T-cell (primary cell): ENCODE data around the gene UCMA. TPM values are rescaled to one million over a fixed set of nuclear protein-coding genes. Genes with fewer than 3 reads are reported as not detected.
"Not testable (repeated sequence)": the region's sequence is repeated elsewhere in the genome, so short reads cannot be mapped to it uniquely, and the experiment has no call there.

Experiments
- ATAC-seq, 4 experiments: fragments of 200-7000 bp in 3 of 4; fragments of 150-1000 bp in 1 of 4; cut with Tn5 transposase; replicated peaks in 1 of 4; 1 replicate in 3 of 4; 2 replicates in 1 of 4; pipeline ENCODE4 v1.10.0; 2021; ENCODE audit warnings: moderate library complexity in 3 of 4, mild to moderate bottlenecking in 2 of 4, moderate number of reproducible peaks in 1 of 4
- CTCF ChIA-PET, 2 donors: fragments of 300-600 bp; sonication (Branson Sonifier 250); formaldehyde crosslinking; loops; one replicate each; lab custom pipeline; 2022; ENCODE audit warnings: antibody characterized with exemption in 2 of 2; lab: Charles Lee
- POLR2A ChIA-PET, 2 donors: fragments of 300-600 bp; sonication (Branson Sonifier 250); formaldehyde crosslinking; loops; one replicate each; lab custom pipeline; 2022; ENCODE audit warnings: antibody characterized with exemption in 2 of 2; lab: Charles Lee
- DNase-seq, 35 experiments: peaks; one replicate each; pipeline versions ENCODE4 v3.0.0 to v3.0.0-alpha.2; 2013 to 2023
- H3K27ac ChIP-seq: one replicate; pipeline ENCODE4 v1.5.1; 2013; ENCODE audit warnings: low read length
- H3K27me3 ChIP-seq, 2 experiments: replicated peaks in 1 of 2; 1 replicate in 1 of 2; 2 replicates in 1 of 2; pipeline versions ENCODE4 v1.6.1 to v1.7.0; 2013; ENCODE audit warnings: low read length in 1 of 2, mixed read lengths in 1 of 2; ENCODE audit not compliant: control insufficient read depth in 2 of 2, insufficient read depth in 2 of 2; ENCODE audit errors: extremely low read depth in 1 of 2
- H3K36me3 ChIP-seq, 2 donors: 1 replicate in 1 of 2; 2 replicates in 1 of 2; pipeline versions ENCODE4 v1.6.1 to v1.7.0; 2013; ENCODE audit warnings: low read length in 1 of 2; ENCODE audit not compliant: control insufficient read depth in 2 of 2, insufficient read depth in 1 of 2; ENCODE audit errors: extremely low read depth in 1 of 2
- H3K4me1 ChIP-seq, 2 experiments: 1 replicate in 1 of 2; 2 replicates in 1 of 2; pipeline versions ENCODE4 v1.6.1 to v1.7.0; 2013; ENCODE audit warnings: low read length in 2 of 2, mixed read lengths in 1 of 2; ENCODE audit not compliant: insufficient read depth in 2 of 2, control insufficient read depth in 1 of 2; ENCODE audit errors: extremely low read depth in 1 of 2
- H3K4me3 ChIP-seq, 2 donors: 1 replicate in 1 of 2; 2 replicates in 1 of 2; pipeline versions ENCODE4 v1.5.1 to v1.7.0; 2013; ENCODE audit warnings: mild to moderate bottlenecking in 2 of 2, low read length in 1 of 2, moderate library complexity in 1 of 2; ENCODE audit not compliant: control insufficient read depth in 1 of 2; ENCODE audit errors: extremely low read depth in 1 of 2
- H3K9me3 ChIP-seq: 2 replicates; pipeline ENCODE4 v1.7.0; 2013
- H3K27ac Mint-ChIP-seq, 2 donors: one replicate each; pipeline ENCODE4 v1.8.0; 2020 to 2021; ENCODE audit warnings: mild to moderate bottlenecking in 2 of 2, mixed read lengths in 2 of 2
- H3K27me3 Mint-ChIP-seq, 2 donors: one replicate each; pipeline ENCODE4 v1.8.0; 2021 to 2022; ENCODE audit warnings: mixed read lengths in 2 of 2
- H3K36me3 Mint-ChIP-seq: one replicate; pipeline ENCODE4 v1.8.0; 2021; ENCODE audit warnings: mixed read lengths
- H3K4me1 Mint-ChIP-seq, 3 donors: one replicate each; pipeline ENCODE4 v1.8.0; 2020 to 2022; ENCODE audit warnings: mixed read lengths in 3 of 3, mild to moderate bottlenecking in 1 of 3
- H3K4me3 Mint-ChIP-seq, 3 donors: one replicate each; pipeline ENCODE4 v1.8.0; 2020 to 2022; ENCODE audit warnings: mild to moderate bottlenecking in 3 of 3, mixed read lengths in 3 of 3, moderate library complexity in 3 of 3
- H3K9me3 Mint-ChIP-seq, 3 donors: one replicate each; pipeline ENCODE4 v1.8.0; 2020 to 2022; ENCODE audit warnings: mixed read lengths in 3 of 3
- WGBS: methylation state at CpG from one replicate; pipeline ENCODE4 v1.1.5; 2013; ENCODE audit warnings: missing lambda C conversion rate; ENCODE audit not compliant: insufficient coverage; 5-methylcytosine and 5-hydroxymethylcytosine counted together
- total RNA-seq, 35 experiments: library from RNA in 6 of 35; stranded (reverse) in 6 of 35; fragments of 120-200 nt in 1 of 35; gene quantifications; one replicate each; pipeline versions ENCODE4 v1.2.1 to v1.2.4 and lab custom pipeline; 2013 to 2026

The UCMA gene
- total RNA-seq, 5 donors from 2014 or later (not counting 1 experiment from before 2014, with no cell fraction given) = not detected

- Mint-ChIP-seq H3K36me3 (no peaks in the 10 kb centered on the region), H3K4me1 (peaks cover 3 to 8% (median 4%) of the 10 kb centered on the region in 3 donors), H3K4me3 (no peak overlapping the region), H3K27me3 (peaks cover 0 to 8% of the 10 kb centered on the region in 2 donors), H3K9me3 (peaks cover 0 to 4% (median 4%) of the 10 kb centered on the region in 3 donors), H3K27ac (no peak overlapping the region)
- H3K9me3 ChIP-seq = no peaks in the 10 kb centered on the region
- H3K36me3 ChIP-seq = no peaks in the 10 kb centered on the region
- peaks cover 0 to 3% of the 10 kb centered on the region in 2 experiments for H3K4me1 ChIP-seq
- ATAC-seq (no peak), DNase-seq (no peak)
- WGBS = no CpG with 5 or more reads among the region's 2 CpGs
- H3K27ac ChIP-seq = no peak overlapping the region
- ChIA-PET POLR2A (no interaction called here), CTCF (no interaction called here)
- peaks cover 0 to 3% of the 10 kb centered on the region in 2 experiments for H3K27me3 ChIP-seq
- no peak overlapping the region for H3K4me3 ChIP-seq
Observed at GRCh38 chr10:13256627-13257026, 22.5 kb upstream of the UCMA start.

DNA sequence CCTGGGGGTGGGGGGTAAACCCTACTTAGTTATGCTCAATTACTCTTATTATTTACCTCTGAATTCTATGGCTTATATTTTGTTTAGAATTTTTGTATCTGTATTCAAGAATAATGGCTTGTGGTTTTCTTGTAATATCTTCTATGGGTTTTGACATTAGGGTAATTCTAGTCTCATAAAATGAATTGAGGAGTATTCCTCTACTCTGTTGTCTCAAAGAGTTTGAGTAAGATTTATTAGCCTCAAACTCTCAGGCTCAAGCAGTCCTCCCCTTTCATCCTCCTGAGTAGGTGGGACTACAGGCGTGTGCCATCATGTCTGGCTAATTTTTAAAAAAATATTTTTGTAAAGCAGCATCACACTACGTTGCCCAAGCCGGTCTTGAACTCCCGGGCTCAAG lies 19.6 kb upstream of the UCMA start:
- H3K4me3 Mint-ChIP-seq = no peak overlapping the region
- peaks cover 3 to 8% (median 4%) of the 10 kb centered on the region in 3 donors for H3K4me1 Mint-ChIP-seq
- POLR2A ChIA-PET = no interaction called here
- ATAC-seq (no peak), DNase-seq (no peak)
- no CpG with 5 or more reads among the region's 4 CpGs for WGBS
- no peaks in the 10 kb centered on the region for H3K9me3 ChIP-seq
- H3K4me3 ChIP-seq = no peak overlapping the region
- no peaks in the 10 kb centered on the region for H3K36me3 Mint-ChIP-seq
- H3K27me3 Mint-ChIP-seq = peaks cover 0 to 6% of the 10 kb centered on the region in 2 donors
- peaks cover 0 to 4% (median 0%) of the 10 kb centered on the region in 3 donors for H3K9me3 Mint-ChIP-seq
- H3K36me3 ChIP-seq = no peaks in the 10 kb centered on the region
- no peak overlapping the region for H3K27ac Mint-ChIP-seq
- H3K4me1 ChIP-seq = peaks cover 0 to 3% of the 10 kb centered on the region in 2 experiments
- H3K27me3 ChIP-seq = peaks cover 0 to 3% of the 10 kb centered on the region in 2 experiments
- CTCF ChIA-PET = no interaction called here
- H3K27ac ChIP-seq = no peak overlapping the region

- ChIA-PET CTCF (no interaction called here), POLR2A (no interaction called here)
- no peak overlapping the region for H3K4me3 Mint-ChIP-seq
- Histone ChIP-seq H3K9me3 (no peaks in the 10 kb centered on the region), H3K36me3 (no peaks in the 10 kb centered on the region), H3K27me3 (peaks cover 0 to 11% of the 10 kb centered on the region in 2 experiments), H3K4me1 (no peaks in the 10 kb centered on the region), H3K27ac (no peak overlapping the region), H3K4me3 (no peak overlapping the region)
- 100% methylated on average over 1 of the region's 4 CpGs for WGBS
- H3K36me3 Mint-ChIP-seq = no peaks in the 10 kb centered on the region
- H3K27ac Mint-ChIP-seq = no peak overlapping the region
- DNase-seq = no peak
- H3K9me3 Mint-ChIP-seq = no peaks in the 10 kb centered on the region
- H3K27me3 Mint-ChIP-seq = no peaks in the 10 kb centered on the region
- no peak for ATAC-seq
- no peaks in the 10 kb centered on the region for H3K4me1 Mint-ChIP-seq
Observed at GRCh38 chr10:13247784-13248183, 13.6 kb upstream of the UCMA start.

DNA sequence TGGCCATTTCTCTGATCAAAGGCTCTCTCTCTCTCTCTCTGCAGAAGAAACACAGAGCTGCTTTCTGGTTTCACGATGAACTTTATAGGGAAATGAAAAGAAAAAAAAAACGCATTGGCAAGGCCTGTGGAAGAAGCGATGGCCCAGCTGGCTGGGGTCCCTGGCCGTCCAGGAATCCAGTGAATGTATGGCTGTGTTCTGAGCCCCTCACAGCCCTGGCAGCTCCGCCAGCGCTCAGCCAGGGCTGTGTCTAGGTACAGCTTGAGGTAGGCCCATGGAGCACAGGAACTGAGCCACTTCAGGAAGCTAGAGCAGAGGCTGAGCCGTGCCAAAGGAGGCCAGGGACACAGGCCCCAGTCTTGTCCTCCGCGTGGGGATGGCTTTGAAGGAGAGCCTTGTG lies 13.1 kb upstream of the UCMA start:
- Mint-ChIP-seq H3K4me1 (no peaks in the 10 kb centered on the region), H3K27ac (no peak overlapping the region), H3K36me3 (no peaks in the 10 kb centered on the region), H3K4me3 (no peak overlapping the region), H3K27me3 (no peaks in the 10 kb centered on the region), H3K9me3 (no peaks in the 10 kb centered on the region)
- CTCF ChIA-PET = no interaction called here
- DNase-seq (no peak), ATAC-seq (no peak)
- Histone ChIP-seq H3K9me3 (no peaks in the 10 kb centered on the region), H3K4me3 (no peak overlapping the region), H3K27me3 (peaks cover 0 to 9% of the 10 kb centered on the region in 2 experiments), H3K36me3 (no peaks in the 10 kb centered on the region), H3K4me1 (no peaks in the 10 kb centered on the region), H3K27ac (no peak overlapping the region)
- 84% methylated on average over 8 of the region's 9 CpGs for WGBS
- POLR2A ChIA-PET = interaction anchor here in 1 of 2 donors (0.6 kb wide), 1 partner anchor 415 kb away, joined by 3 read pairs; no protein-coding TSS in a partner anchor

- H3K4me3 Mint-ChIP-seq, ATAC-seq, DNase-seq, H3K4me3 ChIP-seq, H3K9me3 Mint-ChIP-seq, H3K27ac Mint-ChIP-seq, H3K4me1 ChIP-seq, H3K36me3 ChIP-seq, H3K9me3 ChIP-seq, CTCF ChIA-PET, H3K4me1 Mint-ChIP-seq, H3K27me3 Mint-ChIP-seq, H3K27ac ChIP-seq, H3K27me3 ChIP-seq, H3K36me3 Mint-ChIP-seq: not testable (repeated sequence)
- POLR2A ChIA-PET = interaction anchor here in 1 of 2 donors (1.0 kb wide), 1 partner anchor 60 kb away, joined by 4 read pairs; no protein-coding TSS in a partner anchor
- WGBS = no CpG with 5 or more reads among the region's 5 CpGs
Observed at GRCh38 chr10:13242260-13242659, 8.1 kb upstream of the UCMA start.

- no peaks in the 10 kb centered on the region for H3K27me3 Mint-ChIP-seq
- no peaks in the 10 kb centered on the region for H3K36me3 Mint-ChIP-seq
- no peaks in the 10 kb centered on the region for H3K36me3 ChIP-seq
- no peak overlapping the region for H3K4me3 Mint-ChIP-seq
- DNase-seq (no peak), ATAC-seq (no peak)
- no peaks in the 10 kb centered on the region for H3K9me3 ChIP-seq
- no peaks in the 10 kb centered on the region for H3K4me1 ChIP-seq
- no peaks in the 10 kb centered on the region for H3K27me3 ChIP-seq
- no peaks in the 10 kb centered on the region for H3K9me3 Mint-ChIP-seq
- H3K27ac Mint-ChIP-seq = no peak overlapping the region
- ChIA-PET CTCF (no interaction called here), POLR2A (interaction anchor here in 1 of 2 donors (0.6 kb wide), 1 partner anchor 32 kb away, joined by 3 read pairs; no protein-coding TSS in a partner anchor)
- no peak overlapping the region for H3K27ac ChIP-seq
- 100% methylated on average over 1 of the region's 3 CpGs for WGBS
- no peaks in the 10 kb centered on the region for H3K4me1 Mint-ChIP-seq
- no peak overlapping the region for H3K4me3 ChIP-seq
Observed at GRCh38 chr10:13241613-13242012, 7.4 kb upstream of the UCMA start.

GRCh38 chr10:13239923-13240322 lies 5.7 kb upstream of the UCMA start:
- DNase-seq (no peak), ATAC-seq (no peak)
- CTCF ChIA-PET = no interaction called here
- H3K27me3 ChIP-seq = no peaks in the 10 kb centered on the region
- H3K27ac ChIP-seq = no peak overlapping the region
- no CpG with 5 or more reads among the region's 7 CpGs for WGBS
- no peaks in the 10 kb centered on the region for H3K36me3 ChIP-seq
- H3K4me1 ChIP-seq = no peaks in the 10 kb centered on the region
- no peak overlapping the region for H3K4me3 ChIP-seq
- Mint-ChIP-seq H3K4me1 (no peaks in the 10 kb centered on the region), H3K4me3 (no peak overlapping the region), H3K27ac (no peak overlapping the region), H3K27me3 (no peaks in the 10 kb centered on the region), H3K9me3 (no peaks in the 10 kb centered on the region), H3K36me3 (no peaks in the 10 kb centered on the region)
- H3K9me3 ChIP-seq = no peaks in the 10 kb centered on the region
- POLR2A ChIA-PET = no interaction called here
